Stimulated activated CD8-positive, alpha-beta memory T cell treated with anti-CD3 and anti-CD28 coated beads, Interleukin-7, amount 100 ng/mL, for 1 hour (primary cell): ENCODE results near the gene GTPBP8.

ENCODE experiments used
- DNase-seq, 2 donors: peaks; one replicate each; pipeline ENCODE4 v3.0.0-alpha.2; 2020; ENCODE audit warnings: low read depth in 2 of 2

Gene GTPBP8

DNA sequence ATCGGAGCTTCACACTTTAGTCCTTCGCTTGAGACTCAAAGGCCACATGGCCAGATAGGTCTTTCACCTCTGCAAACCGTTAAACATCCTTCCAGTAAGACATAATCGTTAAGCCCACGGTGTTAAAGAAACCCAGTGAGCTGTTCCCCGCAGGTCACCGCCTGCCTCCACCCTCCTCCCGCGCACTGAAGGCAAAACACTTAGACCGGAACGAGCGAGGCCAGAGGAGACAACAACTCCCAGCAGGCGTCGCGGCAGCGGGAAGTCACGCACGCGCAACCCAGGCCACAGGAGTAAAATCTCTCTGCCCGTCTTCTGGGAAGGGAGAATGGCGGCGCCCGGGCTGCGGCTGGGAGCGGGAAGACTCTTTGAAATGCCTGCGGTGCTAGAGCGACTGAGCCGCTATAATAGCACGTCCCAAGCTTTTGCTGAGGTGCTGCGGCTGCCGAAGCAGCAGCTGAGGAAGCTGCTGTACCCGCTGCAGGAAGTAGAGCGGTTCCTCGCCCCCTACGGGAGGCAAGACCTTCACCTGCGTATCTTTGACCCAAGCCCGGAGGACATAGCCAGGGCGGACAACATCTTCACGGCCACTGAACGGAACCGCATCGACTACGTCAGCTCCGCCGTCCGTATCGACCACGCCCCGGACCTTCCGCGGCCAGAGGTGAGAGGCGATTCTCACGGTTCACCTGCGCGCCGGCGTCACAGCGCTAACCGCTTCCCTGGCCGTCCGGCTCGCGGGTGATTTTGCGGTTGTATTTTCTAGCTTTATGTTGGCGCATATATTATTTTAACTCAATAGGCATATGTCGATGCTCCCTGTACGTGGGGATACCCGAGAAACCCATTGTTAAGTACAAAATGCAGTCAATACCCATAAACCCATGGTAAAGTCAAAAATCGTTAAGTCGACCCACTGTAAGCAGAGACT is at the start of gene GTPBP8:
GTPBP8 (plus strand) TSS at position 313 of the 931 bp plus-strand sequence; CDS start at position 329, 16 bp downstream.
- peak; percentile 60 to 64 for DNase-seq

DNA sequence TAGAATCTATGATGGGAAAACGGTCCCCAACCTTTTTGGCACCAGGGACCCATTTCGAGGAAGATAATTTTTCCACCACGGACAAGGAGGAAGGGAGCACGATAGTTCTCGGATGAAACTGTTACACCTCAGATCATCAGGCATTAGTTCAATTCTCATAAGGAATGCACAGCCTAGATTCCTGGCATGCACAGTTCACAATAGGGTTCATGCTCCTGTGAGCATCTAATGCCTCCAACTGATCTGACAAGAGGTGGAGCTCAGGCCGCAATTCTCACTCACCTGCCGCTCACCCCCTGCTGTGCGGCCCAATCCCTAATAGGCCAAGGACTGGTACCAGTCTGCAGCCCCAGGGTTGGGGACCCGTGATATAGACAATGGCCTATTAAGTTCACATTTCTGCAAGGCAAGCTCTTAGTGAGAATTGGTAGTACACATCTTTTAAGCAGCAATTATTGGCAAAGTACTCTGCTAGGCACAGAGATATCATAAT is 42.4 kb upstream of the GTPBP8 start:
- no peak for DNase-seq

DNA sequence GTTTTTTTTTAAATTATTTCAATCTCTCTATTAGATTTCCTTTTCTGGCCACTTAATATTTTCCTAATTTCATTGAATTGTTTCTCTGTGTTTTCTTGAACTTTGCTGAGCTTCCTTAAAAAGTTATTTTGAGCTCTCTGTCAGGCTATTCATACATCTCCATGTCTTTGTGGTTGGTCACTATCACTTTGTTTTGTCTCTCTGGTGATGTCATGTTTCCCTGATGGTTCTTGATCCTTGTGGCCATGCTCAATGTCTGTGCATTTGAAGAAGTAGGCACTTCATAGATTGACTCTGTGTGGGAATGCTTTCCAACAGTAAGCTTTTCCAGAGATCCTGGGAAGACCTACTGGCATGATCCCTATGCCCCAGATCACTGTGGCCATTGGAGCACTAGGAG is 34.4 kb upstream of the GTPBP8 start:
- DNase-seq, result no peak

DNA sequence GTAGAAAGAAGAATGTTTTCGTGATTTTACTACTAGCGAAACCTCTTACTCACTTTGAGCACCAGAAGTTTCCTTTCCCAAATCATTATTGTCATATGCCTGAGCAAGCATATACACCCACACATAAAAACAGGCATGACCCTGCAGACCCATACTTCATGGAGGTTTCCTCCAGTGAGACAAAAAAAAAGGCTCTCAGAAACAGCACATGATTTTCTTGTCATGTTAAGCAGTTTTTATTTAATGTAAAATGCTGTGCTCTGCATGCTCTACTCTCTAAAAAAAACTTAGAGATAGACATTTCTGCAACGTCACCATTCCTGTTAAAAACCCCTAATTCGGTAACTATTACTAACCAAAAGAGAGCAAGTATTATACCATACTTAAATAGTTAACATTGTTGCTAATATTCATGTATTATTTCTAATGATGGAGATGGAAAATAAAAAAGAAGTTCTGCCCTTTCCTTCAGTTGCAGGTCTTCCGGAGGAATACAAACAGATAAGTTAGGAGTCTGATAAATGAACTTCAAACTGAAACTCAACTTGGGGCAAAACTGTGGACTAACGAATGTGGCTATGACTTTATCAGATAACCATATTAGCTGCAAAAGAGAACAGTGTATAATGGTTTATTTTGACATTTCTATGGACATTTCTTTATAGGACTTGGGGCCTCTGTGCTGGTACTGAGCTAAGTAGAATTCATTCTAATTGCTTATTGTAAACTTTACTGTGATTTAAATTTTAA is 31.8 kb upstream of the GTPBP8 start:
- DNase-seq, result no peak

DNA sequence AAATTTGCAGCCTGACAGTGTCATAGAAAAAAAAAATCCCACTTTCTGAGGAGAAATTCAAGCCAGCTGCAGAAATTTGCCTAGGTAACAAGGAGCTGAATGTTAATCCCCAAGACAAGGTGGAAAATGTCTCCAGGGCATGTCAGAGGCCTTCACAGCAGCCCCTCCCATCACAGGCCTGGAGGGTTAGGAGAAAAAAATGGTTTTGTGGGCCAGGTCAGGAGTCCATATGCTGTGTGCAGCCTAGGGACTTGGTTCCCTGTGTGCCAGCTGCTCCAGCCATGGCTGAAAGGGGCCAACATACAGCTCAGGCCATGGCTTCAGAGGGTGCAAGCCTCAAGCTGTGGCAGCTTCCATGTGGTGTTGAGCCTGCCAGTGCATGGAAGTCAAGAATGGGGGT is 27.1 kb upstream of the GTPBP8 start:
- DNase-seq, result no peak

DNA sequence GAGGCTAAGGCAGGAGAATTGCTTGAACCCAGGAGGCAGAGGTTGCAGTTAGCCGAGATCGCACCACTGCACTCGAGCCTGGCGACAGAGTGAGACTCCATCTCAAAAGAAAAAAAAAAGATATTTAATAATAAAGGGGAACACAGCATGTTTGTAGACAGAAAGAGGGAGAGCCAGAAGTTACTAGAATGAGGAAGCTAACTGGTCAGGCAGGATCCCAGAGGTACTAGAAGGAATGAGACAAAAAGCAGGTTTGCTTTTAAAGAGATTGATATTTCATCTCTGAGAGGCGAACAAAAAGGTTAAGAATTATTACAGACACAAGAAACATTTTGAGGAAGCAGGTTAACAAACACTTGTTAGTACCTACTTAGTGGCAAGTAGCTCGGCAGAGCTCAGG is 25.1 kb upstream of the GTPBP8 start:
- DNase-seq, result no peak

DNA sequence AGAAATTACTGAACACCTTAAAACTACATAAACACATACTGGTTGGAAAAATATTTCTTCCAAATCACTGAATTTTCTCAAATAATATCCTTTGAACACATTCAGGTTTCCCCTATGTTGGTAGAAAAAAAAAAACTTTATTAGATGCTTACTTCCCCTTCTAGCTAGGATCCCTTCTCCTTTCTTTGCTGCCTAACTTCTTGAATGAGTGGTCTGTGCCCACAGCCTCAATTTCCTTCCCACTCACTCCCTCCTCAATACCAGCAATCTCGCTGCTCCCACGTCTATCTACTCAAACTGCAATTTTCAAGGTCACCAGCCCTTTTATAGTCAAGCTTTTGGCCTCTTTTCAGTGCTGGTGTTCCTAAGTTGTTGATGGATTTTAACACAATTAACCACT is 24.2 kb upstream of the GTPBP8 start:
- no peak for DNase-seq

DNA sequence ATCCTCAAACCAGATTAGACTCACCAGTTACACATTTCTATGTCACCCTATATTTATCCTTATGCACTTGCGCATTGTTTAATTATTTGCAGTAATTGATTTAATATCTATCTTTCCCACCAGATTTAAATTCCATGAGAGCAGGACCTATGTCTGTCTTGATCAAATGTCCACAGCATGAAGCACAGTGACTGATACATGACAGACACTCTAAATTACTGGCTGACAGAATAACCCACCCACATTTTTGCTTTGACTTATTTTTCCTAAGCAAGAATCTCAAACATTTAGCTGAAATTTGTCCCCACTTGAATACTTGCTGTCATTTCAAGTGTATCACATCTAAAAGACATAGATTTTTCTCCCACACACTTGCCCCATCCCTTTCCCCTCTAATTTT is 23.4 kb upstream of the GTPBP8 start:
- DNase-seq, result no peak

DNA sequence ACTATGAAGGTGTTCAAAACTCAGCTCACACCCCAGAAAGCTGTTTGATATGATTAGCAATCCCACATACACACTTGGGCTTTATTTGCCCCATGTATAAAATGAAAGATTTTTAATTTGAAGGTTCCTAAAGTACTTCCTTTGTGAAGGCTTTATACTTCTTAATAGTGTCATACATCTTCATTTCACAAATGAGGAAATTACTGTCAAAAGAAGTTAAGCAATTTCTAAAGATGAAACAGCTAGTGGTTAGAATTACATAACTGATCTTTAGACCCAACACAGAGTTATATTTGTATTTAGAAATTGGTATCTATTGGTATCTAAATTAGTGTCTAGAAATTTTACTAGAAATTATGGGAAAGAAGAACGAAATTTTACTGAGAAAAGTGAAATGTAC is 23.0 kb upstream of the GTPBP8 start:
- no peak for DNase-seq

DNA sequence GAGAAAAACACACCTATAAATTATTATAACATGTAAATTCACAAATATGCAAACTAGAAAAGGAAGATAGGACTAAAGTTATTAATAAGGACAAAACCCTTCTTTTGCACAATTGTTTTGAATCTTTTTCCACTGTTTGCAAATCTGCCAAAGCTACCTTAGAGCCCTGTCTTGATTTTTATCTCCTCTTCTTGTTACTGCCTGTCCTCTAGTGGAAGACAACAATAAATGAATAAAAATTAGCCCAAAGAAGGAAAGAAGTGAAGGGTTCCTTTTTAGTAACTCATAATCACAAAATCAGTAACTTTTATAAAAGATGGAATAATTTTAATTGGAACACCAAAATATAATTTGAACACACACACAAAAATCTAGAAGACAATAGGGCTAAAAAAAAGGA is 18.6 kb upstream of the GTPBP8 start:
- DNase-seq, result no peak

DNA sequence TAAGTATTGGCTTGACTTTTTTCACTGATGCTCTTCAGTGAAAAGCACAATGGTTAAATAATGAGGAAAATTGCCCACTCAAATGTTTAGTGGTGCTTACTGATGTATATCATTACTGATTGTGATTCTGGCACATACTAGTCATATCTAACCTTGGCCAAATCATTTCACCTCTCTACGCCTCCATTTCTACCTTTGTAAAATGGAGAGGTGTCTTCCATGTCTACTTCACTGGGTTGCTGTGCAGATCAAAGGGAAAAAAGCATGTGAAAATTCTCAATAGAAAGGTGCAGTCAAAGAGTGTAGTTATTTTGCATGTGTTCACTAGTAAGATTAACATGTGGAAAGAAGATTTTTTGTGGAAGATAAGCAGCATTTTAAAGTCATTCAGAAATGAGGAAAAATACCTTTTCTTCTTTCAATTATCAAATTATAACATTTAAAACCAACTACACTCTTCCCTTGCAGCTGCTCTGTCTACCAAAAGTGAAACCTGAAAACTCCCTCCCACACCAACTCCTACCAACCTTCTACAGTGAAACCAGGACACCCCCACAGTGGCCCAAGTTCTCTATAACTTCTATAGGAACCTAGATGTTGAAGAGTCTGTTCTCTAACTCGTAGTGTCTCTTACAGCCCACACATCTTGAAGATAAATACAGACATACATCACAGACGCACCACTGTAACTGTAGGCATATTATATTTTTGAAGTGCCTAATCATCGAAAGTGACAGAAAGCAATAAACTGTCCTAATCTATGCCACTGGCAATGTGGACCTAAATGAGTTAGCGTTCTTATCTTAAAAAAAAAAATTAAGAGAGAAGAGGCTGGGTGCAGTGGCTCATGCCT is 17.2 kb upstream of the GTPBP8 start:
- DNase-seq, result no peak

DNA sequence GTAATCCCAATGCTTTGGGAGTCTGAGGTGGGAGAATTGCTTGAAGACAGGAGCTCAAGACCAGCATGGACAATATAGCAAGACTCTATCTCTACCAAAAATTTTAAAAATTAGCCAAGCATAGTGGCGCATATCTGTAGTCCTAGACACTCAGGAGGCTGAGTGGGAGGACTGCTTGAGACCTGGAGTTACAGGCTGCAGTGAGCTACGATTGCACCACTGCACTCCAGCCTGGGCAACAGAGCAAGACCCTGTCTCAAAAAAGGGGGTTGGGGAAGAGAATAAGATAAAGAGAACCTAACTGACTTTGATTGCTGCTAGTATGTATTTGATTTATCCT is 16.6 kb upstream of the GTPBP8 start:
- no peak for DNase-seq

DNA sequence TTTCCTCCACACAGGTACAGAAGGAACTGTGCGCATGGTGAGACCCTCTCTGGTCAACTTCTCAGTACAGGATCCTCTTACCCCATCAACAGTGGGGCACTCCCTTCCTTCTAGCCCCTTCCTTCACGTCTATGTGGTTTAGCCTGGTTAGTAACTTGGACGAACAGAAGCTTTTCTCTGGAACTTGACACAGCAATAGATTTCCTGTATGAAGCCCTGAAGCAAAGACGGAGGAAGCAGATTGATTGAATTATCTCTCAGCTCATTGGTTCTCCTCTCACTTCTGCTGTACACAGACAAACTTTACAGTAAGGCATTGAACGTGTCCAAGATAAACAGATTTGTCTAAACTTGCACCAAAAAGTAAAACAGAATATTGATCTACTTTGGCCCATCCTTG is 15.9 kb upstream of the GTPBP8 start, which contains the start of gene CD200R1:
CD200R1 (minus strand) TSS at position 210 of the 400 bp plus-strand sequence. CDS start 246 bp downstream, outside the sequence.
- DNase-seq, result no peak

DNA sequence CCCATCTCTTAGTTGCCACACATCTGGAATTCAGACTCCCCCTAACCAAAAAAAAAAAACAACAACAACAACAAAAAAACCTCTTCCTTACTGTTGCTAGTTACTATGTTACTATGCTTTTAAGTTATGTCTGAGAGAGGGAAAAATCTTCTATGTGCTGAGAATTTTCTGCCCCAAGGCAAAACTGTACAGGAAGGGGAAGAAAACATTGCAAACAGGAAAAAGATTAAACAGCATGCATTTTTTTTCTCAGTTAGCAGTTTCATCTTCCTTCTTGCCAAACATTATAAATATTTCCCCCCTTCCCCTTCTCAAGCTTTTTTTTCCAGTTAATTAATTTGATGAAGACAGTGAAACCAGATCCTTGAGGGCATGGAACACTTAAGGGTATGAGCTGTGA is 14.8 kb upstream of the GTPBP8 start:
- DNase-seq, result no peak

DNA sequence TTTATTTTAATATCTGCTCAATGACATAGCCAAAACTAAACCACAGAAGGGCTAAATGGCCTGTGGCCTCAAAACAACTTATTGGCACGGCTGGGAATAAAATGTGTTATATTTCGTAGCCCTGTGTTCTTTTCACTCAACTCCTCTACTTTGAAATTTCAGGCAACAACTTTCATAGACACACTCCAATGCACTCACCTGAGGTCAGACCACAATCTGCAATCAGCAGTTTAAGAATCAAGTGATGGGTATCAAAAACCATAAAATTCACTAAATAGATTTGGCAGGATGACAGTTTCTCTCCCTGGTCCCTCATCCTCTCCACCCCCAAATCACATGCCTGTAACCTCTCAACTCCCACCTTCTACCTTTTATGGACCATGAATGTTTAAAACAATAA is 13.8 kb upstream of the GTPBP8 start:
- no peak for DNase-seq

DNA sequence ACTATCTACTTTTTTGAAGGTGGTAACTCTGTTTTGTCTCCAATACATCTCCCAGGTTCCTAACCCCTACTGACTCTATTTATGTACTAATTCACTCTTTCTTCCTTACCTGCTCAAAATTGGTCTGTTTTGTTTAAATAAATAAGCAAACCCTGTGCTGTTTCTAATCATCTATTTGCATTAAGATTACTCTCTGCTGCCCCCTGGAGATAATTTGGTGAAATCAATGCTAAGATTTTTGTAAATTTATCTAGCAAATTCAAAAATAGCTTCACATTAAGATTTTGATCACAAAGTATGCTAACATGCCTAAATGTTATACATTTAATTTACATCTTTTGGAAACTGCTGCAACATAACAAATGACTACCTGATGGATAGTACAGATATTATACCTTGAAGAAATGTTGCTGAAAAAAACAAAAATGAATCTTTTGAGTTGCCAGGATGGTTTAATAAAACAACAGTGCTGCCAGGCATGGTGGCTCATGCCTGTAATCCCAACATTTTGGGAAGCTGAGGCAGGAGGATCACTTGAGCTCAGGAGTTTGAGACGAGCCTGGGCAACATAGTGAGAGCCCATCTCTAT is 11.4 kb upstream of the GTPBP8 start:
- no peak for DNase-seq

DNA sequence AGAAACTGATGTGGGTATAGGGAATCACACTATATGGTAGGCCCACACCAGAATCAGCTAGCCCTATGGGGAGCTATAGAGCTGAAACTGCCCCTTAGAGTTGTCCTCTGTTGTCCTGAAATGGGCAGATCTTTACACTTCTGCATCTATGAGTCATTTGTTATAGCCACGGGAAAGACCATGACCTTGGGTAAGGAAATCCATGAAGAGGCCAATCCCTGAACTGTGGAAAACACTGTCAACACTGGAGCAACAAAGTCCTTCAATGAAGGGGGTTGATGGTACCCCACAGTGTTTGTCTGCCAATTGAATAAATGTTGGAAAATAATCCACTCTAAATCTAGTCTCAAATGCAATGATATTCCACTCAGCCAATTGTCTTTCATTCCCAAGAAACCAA is 10.7 kb upstream of the GTPBP8 start:
- DNase-seq, result no peak

DNA sequence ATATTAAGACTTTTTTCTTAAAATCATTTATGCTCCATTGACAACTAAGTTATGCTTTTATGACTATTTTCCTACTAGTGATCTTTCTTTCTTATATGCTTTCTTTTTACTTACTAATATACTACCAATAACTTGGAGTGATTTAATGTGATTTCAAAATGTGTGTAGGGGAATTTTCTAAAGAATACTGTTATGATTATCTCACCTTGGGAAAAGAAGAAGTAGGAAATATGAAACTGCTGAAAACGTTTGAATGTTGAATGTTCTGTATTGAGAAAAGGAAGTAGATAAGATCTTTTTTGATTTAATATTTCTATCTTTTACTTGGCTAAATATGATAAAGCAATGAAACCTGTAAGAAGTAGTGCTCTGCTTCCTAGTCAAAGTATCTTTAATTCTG is 8.1 kb upstream of the GTPBP8 start:
- DNase-seq, result no peak

DNA sequence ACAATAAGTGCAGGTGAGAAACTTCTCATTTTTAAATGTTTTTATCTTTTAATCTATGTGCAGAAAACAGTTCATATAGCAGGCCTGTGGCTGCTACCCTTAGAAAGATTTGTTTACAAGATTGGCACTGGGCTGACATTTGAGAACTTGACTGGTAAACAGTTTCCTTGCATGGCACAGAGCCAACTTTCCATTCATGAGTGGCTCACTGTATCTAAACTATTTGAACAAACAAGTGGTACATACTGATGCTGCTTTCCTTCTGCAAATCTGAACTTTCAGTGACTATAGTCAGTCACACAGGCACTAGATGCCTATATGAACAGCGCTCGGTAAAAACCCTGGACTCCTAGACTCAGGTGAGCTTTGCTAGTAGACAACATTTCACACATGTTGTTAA is 6.3 kb upstream of the GTPBP8 start:
- peak in 1 of 2 donors; percentile 16 for DNase-seq

DNA sequence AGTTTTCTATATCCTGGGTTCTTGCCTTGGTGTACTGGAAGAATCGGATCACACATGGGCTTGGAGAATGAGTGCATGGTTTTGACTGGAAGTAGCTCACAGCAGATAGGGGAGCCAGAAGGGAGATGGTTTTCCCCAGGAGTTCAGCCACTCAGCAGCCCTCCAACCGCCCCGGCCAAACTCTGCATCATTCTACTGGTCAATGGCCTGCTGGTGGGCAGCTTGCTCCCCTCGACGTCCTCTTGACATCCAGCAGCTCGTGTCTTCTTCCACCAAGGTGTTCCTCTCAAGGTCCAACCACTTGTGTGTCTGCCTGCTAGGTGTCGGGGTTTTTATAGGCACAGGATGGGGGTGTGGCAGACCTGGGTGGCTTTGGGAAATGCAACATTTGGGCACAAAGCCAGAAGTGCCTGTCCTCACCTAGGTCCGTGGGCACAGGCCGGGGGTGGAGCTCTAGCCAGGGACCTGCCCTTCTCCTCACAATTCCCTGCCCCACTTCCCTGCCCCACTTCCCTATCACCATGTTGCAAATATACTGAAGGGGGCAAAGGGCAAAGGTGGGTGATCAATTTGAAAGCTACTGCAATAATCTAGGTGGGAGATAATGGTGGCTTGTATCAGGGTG is 3.0 kb upstream of the GTPBP8 start:
- no peak for DNase-seq

DNA sequence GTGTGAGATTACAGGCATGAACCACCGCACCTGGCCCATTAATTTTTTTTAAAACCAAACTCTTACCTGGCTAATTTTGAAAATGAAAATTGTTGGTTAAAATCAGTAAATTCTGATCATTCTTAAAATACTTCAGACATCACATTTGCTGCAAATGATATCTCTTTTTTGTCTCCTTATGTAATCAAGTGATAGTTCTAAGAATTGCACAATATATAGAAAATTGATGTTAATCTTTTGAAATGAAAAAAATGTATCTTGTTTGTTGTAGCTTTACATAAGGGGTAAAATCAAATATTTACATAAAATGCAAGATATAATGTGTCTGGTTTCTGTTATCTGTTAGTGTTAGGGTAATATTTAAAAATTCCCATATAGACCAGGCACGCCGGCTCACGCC is 5.0 kb downstream of the GTPBP8 start:
- DNase-seq, result no peak
